ENCODE measurements around the gene CFAP251.
"Not testable (repeated sequence)": the region's sequence is repeated elsewhere in the genome, so short reads cannot be mapped to it uniquely, and the experiment has no call there.

The CFAP251 gene

DNA sequence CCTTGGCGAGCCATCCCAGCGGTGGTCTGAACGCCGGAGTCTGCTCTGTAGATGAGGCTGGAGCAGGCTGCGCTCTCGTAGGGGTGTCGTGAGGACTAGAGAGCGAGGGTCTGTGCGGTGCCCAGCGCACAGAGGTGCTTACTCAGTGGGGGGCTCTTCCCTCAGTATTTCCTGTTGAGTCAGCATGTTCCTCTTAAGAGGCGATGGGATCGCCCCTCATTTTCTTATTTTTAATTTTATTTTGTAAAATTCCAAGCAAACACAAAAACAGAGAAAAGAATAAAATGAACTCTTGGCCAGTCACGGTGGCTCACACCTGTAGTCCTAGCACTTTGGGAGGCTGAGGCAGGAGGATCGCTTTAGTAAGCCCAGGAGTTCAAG is 62.5 kb downstream of the CFAP251 start:
- no peak for DNase-seq

DNA sequence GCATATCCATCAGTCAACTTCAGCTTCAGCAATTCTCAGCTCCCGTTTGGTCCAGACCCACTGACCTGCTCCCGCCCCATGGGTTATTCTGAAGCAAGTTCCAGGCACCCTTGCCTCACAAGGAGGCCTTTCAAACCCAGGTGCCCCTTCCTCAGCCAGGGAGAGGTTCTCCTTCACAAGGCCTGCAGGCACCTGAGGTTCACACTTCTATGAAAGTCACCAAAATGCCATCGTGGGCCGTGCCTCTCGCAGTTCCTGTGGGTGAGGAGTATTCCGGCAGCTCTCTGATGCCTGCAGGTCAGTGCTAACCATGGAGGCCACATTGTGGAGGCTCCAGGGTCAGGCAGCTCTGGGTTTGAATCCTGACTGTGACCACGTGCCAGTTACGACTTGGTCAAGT is 63.1 kb downstream of the CFAP251 start:
- no peak for DNase-seq

DNA sequence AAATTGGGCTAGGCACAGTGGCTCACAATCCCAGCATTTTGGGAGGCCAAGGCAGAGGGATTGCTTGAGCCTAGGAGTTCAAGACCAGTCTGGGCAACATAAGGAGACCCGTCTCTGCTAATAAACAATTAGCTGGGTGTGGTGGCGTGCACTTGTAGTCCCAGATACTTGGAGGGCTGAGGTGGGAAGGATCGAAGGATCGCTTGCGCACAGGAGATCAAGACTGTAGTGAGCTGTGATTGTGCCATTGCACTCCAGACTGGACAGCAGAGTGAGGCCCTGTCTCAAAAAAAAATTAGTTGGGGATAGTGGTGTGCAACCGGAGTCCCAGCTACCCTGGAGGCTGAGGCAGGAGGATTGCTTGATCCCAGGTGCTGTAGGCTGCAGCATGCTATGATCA is 64.6 kb downstream of the CFAP251 start:
- no peak for DNase-seq

DNA sequence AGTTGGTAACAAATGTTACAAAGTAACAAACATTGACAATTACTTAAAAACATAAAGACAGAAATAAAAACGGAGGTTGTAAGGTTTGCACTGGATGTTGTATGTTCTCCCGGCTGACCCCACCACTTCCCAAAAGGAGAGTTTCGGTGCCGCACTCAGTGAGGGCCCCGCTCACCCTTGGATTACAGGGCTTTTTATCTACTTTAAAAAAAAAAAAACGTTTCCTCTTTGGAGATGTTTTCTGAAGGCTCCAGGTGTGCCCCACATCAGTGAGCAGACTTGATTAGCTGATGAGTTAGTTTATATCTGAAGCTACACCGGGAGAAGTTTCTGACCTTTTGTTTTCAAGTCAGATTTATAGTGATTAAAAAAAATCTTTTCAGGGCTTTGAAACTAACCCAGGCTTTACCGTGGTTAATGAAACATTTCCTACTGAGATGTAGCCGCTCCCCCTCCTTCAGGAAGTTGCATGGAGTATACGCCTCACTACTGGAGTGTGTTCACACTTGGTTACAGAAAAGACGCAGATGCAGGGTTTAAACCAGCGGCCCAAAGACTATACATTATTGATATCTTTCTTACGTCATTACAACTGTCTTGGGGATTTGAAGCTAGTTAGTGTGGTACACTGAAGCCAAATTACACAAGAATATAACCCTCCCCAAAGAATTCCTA is 65.3 kb downstream of the CFAP251 start:
- DNase-seq, result no peak

DNA sequence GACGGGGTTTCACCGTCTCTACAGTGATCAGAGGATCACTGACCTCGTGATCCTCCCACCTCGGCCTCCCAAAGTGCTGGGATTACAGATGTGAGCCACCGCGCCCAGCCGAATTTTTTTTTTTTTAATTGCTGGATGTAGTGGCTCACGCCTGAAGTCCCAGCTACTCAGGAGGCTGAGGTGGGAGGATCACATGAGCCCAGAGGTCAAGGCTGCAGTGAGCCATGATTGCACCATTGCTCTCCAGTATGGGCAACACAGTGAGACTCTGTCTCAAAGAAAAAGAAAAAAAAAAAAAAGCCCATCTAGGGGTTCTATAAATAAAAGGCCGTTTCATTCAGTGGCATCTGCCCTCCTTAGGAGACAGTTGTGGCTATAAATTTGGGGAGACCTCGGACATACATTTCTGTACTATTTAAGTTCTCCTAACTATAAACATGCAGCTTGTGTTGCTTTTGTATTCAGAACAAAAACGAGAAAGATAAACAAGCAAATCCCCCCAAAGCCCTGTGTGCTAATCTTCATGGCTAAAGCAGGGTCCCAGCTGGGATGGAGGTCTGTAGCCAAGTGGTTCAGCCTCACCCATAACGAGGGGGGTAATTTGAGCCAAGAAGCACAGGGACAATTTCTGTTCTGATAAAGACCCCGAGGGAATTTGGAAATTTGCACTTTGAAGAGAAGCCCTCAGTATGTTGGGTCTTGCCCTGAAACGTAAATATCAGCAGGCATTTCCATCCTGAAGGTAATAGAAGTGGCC is 68.3 kb downstream of the CFAP251 start:
- no peak for DNase-seq

DNA sequence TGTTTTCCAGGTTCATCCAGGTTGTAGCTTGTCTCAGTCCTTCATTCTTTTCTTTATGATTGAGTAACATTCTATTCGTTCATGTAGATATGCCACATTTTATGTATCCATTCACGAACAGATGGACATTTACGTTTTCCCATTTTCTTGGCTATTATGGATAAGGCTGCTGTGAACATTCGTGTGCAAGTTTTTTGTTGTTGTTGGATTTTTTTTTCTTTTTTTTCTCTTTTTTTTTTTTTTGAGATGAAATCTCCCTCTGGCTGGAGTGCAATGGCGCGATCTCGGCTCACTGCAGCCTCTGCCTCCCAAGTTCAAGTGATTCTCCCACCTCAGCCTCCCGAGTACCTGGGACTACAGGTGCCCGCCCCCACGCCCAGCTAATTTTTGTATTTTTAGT is 70.1 kb downstream of the CFAP251 start:
- DNase-seq, result not testable (repeated sequence)

DNA sequence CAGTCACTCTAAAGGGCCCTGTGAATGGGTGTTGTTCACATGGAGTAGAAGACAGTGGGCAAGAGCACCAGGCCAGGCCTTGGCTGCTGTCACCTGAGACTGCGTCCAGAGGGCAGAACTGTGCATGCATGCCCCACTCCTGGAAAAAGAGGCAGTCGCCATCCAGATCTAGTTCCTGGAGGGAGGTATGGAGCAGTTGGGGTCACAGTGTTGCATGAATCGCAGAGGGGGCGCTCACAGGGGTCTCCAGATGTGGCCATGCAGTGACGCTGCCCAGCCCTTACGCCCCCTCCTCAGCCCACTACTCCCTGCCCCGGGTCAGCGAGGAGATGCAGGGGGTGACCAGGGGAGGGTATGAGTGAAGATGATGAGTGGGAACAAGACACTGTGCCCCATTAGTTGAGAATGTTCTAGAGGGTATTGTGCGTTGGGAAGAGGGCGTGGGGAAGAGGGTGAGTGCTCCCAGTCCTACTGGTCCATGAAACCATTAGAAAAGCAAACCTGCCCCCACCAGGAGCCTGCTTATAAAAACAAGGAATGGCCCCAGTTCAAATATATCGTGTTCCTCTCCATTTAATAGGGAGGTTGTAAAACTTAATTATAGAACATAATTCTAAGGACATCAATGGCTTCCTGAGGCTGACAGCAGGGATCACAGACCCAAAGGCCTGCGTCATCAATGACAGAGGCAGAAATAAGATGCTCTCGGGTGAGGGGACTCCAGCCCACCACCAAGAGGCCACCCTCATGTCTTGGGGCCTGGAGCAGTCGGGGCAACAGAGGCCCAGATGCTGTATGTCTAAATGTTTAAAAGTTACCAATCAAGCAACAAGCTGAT is 71.1 kb downstream of the CFAP251 start:
- DNase-seq, result no peak

DNA sequence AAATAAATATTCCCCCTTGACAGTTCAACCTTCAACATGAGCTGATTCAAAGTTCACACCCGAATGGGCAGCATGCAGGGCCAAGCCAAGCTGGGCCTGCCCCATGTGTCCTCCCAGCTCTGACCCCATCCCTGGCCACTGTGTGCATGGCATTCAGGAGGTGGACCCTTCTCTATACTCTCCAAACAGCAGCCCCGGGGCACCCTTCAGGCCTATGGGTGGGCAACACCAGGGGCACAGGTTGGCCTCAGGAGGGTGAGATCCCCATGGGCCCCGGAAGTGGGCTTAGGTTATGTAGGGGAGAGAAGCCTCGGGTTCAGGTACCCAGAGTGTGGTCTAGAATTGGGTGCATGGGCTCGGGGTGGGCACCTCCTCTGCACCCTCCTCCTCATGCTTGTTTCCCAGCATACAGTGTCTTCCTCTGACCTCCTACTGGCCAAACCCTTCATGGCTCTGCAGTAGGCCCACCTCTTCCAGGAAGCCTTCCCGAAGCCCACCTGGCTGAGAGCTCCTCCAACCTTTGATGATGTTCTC is 71.8 kb downstream of the CFAP251 start:
- DNase-seq, result no peak

DNA sequence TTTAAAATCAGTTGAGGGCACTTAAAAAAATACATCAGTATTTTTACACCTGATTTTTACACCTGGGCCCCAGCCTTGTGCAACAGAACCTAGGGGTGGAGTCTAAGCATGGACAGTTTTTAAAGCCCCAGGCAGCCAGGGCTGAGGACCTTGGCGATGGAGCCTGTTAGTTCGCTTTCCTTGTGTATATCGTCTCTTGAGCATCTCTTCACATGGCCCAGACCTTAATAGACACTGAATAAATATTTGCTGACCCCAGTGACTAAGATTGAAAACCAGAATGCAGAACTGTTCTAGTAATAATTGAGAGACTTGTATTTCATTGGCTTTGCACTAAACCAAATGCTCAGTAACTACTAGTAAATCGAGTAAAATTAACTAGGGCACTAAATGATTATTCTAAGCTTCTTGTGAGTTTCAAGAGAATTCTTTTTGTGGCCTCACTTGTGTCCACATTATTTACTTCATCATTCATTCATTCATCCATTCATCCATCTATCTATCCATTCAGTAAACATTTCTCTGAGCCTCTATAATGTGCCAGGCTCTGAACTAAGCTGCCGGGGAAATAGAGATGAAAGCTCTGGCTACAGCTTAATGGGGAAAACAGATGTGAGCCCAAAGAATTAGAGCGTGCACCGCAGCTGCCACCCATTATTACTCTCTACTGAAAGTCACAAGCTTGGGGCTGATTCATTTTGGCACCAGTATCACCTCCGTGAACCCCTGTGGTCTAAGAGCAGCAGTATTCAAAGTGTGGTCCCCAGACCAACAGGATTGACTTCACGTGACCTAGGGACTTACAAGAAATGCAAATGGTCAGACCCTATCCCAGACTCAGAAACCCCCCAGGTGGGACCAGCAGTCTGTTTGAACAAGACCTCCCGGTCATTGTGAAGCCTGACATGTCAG is 72.6 kb downstream of the CFAP251 start:
- peak; percentile 87 for DNase-seq

DNA sequence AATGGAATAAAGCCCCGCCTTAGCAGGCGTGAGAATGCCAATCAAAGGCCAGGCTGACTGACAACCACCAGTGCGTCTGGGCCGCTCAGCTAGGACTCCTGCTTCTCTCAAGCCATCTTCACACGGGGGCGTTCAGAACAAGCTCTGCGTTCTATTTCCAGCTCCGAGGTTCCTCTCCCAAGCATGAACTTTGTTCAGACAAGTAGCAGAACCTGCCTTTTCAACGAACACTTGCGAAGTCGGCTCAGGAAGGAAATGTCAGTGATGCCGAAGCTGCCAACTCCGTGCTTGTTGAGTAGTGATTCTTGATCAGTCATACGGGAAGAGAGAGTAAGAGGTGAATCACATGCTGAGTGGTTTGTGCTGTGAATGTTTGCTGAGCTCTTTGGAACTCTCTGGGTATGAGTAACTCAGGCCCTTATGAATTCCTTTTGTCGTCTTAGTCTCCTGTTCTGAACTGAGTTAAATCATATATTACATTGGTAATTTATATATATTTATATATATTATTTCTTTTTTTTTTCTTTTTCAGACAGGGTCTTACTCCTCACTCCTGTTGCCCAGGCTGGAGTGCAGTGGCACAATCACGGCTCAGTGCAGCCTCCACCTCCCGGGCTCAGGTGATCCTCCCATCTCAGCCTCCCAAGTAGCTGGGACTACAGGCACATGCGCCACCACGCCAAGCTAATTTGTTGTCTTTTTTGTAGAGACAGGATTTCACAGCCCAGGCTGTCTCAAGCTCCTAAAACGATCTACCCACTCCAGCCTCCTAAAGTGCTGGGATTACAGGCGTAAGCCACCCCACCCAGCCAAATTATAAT is 73.9 kb downstream of the CFAP251 start:
- DNase-seq, result peak; percentile 91

DNA sequence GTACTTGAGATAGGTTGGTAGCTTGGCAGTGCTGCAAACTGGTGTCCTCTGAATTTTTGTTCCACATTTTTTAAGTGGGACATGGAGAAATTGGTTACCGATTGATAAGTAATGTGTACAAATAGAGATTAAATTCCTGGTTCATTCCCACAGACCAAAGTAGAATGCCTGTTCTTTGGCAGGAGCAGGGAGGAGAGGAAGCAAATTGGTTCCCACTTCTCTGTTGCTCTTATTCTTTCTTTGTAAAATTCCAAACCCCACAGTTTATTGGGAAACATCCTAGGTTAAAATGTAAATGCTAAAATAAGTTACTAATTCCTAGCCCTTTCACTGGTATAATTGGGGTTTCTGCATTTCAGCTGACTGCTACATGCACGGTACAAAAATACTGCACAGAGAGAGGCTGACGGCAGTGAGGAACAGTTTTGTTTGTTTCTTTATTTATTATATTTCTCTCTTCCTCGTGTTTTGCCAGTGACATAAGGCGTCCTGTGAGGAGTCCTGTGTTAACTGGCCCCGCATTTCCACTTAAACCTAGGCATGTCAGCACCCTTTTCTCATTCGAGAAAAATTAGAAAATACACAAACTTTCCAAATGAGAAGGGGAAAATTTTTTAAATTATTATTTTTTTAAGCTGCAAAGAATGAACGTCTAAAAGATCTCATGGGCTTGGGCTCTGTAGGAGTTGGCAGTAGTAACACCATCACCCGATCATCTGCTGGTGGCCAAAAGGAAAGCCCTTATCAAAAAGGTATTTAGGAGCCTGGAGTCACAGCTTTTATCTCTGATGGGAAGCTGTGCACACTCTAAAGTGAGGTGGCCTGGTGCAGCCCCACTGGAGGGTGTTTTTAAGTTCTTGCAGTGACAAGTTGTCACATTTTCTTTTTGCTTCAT is 77.9 kb downstream of the CFAP251 start:
- no peak for DNase-seq

DNA sequence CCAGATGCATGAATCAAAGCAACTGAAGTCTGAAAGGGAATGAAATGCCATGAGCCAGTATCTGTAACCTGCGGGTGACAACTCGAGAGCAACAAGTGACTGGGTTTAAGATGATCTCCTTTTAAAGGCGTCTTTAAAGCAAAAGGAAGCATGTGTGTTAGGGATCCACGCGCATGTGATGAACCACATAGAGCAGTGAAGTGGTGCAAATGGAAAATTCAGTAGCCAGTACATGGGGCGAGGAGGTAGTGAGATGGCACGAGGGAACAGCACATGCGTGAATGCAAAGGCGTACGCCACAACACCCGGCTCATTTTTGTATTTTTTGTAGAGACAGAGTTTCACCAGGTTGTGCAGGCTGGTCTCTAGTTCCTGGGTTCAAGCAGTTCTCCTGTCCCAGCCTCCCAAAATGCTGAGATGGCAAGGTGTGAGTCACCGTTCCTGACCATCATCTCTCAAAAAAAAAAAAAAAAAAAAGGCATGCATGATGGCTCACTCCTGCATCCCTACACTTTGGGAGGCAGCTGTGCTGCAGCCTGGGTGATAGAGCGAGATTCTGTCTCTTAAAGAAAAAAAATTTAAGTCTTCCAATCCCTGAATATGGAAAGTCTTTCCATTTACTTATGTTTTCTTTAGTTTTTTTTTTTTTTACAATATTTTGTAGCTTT is 78.7 kb downstream of the CFAP251 start:
- DNase-seq, result no peak

DNA sequence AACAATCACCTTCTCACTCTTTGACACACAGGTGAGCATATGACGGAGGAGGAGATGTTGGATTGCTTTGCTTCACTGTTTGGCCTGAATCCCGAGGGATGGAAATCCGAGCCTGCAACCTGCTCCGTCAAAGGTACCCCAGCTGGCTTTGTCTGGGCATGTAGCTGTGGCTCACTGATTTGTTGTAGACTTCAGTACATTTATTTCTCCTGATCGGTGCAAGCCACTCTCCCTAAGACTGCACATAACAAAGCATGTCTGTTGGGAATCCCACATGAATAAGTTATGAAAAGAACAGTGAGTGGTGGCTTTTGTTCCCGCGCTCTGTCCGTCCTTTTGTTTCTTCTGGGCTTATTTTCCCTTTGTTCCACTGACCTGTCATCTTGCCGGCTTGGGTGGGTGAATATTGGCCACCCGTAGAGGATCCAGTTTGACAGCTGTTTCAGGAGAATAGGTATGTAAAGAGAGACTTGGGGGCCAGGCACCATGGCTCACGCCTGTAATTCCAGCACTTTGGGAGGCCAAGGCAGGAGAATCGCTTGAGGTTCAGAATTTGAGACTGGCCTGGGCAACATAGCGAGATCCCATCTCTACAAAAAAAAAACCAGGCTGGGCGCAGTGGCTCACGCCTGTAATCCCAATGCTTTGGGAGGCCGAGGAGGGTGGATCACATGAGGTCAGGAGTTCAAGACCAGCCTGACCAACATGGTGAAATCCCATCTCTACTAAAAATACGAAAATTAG is 83.2 kb downstream of the CFAP251 start:
- no peak for DNase-seq

DNA sequence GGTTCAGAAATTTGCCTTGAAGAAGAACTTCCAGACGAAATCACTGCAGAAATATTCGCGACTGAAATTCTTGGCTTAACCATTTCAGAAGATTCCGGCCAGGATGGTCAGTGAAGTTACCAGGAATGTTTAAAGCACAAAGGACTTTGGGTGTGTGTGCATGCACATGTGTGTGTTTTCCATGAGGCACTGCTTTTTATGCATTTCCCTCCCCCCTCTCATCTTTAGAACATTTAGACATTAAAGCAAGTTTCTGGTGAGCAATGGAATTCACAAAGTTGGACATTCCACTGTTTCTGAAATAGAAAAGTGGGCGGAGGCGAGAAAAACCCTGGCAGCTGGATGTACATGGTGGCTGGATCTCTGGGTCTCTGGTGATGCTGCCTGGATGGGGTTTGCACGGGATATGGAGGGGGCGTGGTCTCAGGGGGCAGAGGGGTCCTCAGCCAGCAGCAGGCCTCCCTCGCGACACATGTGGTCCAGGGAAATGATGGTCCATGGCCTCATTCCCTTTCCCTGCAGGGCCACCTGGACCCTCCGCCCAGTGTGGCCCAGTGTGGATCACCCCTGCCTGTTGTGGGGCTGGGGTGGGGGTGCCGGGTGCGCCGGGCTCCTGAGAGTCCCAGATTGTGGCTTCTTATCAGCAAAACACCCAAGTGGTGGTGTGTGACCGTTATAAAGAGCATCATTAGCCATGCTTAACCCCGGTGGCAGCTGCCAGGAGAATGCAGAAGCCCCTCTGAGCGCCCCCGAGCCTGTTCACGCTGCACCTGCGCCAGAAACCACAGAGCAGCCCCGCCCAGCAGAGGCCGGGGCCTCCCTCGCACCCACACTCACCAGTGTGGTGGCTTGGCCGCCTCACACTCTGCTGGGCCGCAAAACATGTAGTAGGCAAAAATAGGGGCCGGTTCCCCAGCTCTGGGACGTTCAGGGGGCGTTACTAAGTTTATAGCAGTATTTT is 85.5 kb downstream of the CFAP251 start:
- no peak for DNase-seq

DNA sequence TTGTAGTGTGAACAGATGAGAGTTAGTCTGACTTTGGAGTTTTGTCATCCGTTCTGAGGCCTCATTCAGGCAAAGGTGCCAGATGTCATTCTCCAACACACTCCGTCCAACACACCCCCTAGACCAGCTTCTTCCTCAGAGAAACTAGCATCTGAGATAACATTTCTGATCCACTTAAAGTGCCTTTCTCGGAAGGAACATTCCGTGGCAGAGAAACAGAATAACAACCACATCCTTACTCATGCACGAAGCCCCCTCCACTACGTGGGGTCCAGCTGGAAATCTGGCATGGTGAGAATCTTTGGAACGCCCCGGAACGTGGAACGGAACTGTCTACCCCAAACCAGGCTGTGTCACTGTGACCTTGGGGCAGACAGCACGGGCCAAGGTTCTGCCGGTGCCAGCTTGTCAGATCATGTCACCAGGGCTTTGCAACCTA is 86.3 kb downstream of the CFAP251 start:
- no peak for DNase-seq

DNA sequence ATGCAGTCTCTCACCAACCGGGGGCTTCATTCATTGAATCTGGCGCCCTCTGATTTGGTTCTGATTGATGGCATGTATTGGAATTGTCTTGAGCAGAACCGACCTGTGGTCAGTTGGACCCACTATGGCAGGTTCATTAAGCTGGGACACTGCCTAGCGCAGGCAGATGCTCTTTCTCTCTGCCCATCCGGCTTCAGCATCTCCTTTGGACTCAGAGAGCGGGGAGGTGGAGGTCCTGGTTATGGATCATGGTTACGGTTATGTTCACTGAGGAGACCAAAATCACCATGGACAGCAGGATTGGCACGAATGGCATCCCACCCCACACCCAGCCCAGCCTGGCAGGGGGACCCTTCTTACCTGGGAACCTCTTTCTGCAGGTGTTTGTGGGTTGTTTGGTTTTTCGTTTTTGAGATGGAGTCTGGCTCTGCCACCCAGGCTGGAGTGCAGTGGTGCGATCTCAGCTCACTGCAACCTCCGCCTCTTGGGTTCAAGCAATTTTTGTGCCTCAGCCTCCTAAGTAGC is 86.9 kb downstream of the CFAP251 start:
- no peak for DNase-seq

DNA sequence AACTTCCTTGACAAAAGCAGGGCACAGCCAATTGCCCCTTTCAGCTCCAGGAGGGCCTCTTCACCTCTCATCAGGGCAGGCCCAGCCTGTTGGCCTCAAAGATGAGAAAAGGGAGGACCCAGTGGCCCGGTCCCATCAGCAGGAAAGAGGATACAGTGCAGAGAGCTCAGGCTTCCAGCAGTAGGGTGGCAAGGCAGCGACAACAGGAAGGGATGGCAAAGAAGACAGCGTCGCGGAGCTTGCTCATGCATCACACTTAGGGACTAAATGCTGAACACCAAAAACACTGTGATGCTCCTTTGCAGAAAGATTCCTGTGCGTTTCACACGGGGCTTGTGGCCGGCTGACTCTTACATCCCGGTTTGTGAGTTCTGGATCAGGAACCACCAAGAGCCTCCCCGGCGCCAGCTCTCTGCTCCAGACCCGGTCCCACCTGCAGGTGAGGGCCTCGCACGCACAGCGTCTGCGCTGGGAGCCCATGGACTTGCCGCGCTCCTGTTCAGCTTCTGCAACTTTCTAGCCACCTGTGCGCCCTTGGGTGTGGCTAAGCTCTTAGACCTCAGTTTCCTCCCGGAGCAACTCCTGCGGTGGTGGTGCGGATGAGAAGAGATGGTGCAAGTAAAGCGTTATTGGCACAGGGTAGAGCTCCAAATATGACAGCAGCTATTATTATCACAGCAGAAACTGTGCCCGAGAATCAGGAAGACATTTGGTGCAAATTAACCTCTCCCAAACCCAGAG is 88.0 kb downstream of the CFAP251 start:
- DNase-seq, result no peak

Measured in activated CD4-positive, alpha-beta T cell treated with anti-CD3 and anti-CD28 coated beads, Interleukin-2, Interleukin-6, amounts not matched to agents 100 ng/mL and 50 ng/mL, durations not matched to agents 16 hours and 8 hours (primary cell).